Fibroblast of the aortic adventitia (primary cell): ENCODE measurements around the gene AIG1. TPM values are rescaled to one million over a fixed set of nuclear protein-coding genes. Genes with fewer than 3 reads are reported as not detected.

Source experiments
- DNase-seq: peaks from one replicate; pipeline ENCODE4 v3.0.0-alpha.2; 2010; ENCODE audit warnings: low read depth
- H3K4me3 ChIP-seq: 2 replicates; pipeline ENCODE4 v1.5.1; 2011; ENCODE audit warnings: low read depth, mild to moderate bottlenecking, control low read depth, low read length, moderate library complexity
- total RNA-seq: library from RNA; depleted of rRNA; stranded (reverse); fragments of >200 nt; gene quantifications from 2 replicates; pipeline ENCODE4 v1.2.3, GENCODE V29; 2012; ENCODE audit warnings: low replicate concordance
- TF ChIP-seq, protein P1 (sequence below): IDR thresholded peaks from 2 replicates; pipeline ENCODE4 v1.5.1; 2011; ENCODE audit warnings: mild to moderate bottlenecking, low read length, control low read depth, inconsistent platforms; ENCODE audit not compliant: insufficient read depth

Gene AIG1
- total RNA-seq, 1 donor = 28.0 TPM

DNA sequence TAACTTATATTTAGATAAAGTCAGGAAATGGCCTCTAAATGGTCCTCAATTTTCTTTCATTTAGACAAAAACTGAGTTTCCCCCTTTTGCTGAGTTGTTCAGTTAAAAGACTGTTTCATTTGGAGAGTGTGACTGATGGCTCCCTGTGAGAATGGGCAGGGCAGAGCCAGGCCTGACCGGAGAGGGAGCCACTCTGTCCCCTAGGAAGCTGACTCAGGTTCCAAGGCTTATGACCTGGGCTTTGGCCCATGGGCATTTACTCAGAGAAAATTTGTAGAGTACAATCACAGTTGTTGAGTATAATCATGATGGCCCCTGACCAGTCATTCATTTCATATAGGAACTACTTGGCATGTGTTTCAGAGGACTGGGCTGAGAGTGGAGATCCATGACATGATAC lies 37.0 kb upstream of the AIG1 start:
- no peak for DNase-seq
- H3K4me3 ChIP-seq = no peak overlapping the region
- TF ChIP-seq, protein P1, sequence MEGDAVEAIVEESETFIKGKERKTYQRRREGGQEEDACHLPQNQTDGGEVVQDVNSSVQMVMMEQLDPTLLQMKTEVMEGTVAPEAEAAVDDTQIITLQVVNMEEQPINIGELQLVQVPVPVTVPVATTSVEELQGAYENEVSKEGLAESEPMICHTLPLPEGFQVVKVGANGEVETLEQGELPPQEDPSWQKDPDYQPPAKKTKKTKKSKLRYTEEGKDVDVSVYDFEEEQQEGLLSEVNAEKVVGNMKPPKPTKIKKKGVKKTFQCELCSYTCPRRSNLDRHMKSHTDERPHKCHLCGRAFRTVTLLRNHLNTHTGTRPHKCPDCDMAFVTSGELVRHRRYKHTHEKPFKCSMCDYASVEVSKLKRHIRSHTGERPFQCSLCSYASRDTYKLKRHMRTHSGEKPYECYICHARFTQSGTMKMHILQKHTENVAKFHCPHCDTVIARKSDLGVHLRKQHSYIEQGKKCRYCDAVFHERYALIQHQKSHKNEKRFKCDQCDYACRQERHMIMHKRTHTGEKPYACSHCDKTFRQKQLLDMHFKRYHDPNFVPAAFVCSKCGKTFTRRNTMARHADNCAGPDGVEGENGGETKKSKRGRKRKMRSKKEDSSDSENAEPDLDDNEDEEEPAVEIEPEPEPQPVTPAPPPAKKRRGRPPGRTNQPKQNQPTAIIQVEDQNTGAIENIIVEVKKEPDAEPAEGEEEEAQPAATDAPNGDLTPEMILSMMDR = no peak

- TF ChIP-seq, protein P1 = no peak
- DNase-seq = no peak
- no peak overlapping the region for H3K4me3 ChIP-seq
Observed at GRCh38 chr6:143024977-143025376, 35.7 kb upstream of the AIG1 start.

- H3K4me3 ChIP-seq = no peak overlapping the region
- peak; percentile 47 for DNase-seq
- TF ChIP-seq, protein P1 = peak; percentile 72
Observed at GRCh38 chr6:143026696-143027449, 33.8 kb upstream of the AIG1 start.

DNA sequence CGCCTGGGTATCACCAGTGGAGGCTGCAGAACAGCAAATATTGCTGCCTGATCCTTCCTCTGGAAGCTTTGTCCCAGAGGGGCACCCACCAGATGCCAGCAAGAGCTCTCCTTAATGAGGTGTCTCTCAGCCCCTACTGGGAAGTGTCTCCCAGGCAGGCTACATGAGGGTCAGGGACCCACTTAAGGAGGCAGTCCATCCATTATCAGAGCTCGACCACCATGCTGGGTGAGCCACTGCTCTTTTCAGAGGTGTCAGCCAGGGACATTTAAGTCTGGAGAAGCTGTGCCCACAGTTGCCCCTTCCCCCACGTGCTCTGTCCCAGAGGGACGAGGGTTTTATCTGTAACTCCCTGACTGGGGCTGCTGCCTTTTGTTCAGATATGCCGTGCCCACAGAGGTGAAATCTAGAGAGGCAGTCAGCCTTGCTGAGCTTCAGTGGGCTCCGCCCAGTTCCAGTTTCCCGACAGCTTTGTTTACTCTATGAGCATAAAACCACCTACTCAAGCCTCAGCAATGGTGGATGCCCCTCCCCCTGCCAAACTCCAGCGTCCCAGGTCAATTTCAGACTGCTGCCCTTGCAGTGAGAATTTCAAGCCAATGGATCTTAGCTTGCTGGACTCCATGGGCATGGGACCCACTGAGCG lies 25.9 kb upstream of the AIG1 start:
- H3K4me3 ChIP-seq = no peak overlapping the region
- no peak for DNase-seq
- TF ChIP-seq, protein P1 = no peak

GRCh38 chr6:143037470-143037869 lies 23.2 kb upstream of the AIG1 start:
- TF ChIP-seq, protein P1 = no peak
- DNase-seq = no peak
- H3K4me3 ChIP-seq = no peak overlapping the region

DNA sequence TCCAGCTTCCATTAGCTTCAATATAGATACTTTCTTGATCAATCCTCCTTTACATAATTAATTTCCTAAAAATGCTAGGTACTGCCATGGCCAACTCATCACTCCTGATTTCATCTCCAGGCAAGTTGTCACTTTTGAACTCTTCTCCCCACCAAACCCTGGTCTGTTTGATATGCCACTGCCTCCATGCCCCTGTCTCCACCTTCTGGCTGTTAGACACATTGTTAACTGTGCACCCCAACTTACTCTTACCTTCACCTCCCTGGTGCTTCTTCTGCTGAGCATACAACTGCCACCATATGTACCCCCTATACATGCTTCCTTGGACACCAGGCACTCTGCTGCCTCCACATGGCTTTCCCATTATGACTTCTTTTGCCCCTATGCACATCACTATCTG lies 21.9 kb upstream of the AIG1 start:
- DNase-seq = no peak
- TF ChIP-seq, protein P1 = peak; percentile 5
- no peak overlapping the region for H3K4me3 ChIP-seq

DNA sequence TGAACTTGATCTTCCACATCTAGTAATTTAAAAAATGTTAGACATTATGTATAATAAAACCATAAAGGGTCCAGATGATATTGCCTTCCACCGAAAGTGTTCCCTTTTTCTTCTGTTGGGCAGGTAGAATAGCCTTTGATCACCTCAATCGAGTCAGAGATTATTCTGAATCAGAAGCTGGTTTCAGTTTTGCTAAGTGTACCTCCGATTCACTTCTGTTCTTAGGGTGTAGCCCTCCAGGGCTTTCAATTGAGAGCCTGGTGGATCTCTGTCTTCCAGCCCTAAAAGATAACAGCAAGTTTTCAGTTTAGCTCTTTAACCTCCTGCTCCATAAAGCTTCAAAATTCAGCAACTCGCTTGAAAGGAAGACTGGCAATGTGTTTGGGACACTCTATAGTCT lies 21.1 kb upstream of the AIG1 start:
- TF ChIP-seq, protein P1 = no peak
- DNase-seq = no peak

More for the DNA sequence above, 21.1 kb upstream of the AIG1 start:
- no peak overlapping the region for H3K4me3 ChIP-seq
